Kidney (tissue), 14 donors: Measurements from ENCODE around the gene STARD4. TPM values are rescaled to one million over a fixed set of nuclear protein-coding genes. Genes with fewer than 3 reads are reported as not detected.

Experiments used
- DNase-seq, 5 donors: peaks; one replicate each; pipeline ENCODE4 v3.0.0-alpha.2; 2013 to 2020
- FAIRE-seq: peaks from 2 replicates; lab custom pipeline; 2012; peaks lifted over from hg19 to GRCh38; lab: Jason Lieb, UNC
- H3K27ac ChIP-seq, 2 donors: one replicate each; pipeline ENCODE4 v1.7.0; 2013; ENCODE audit warnings: low read depth in 2 of 2, low read length in 2 of 2, inconsistent platforms in 1 of 2
- H3K27me3 ChIP-seq: one replicate; pipeline ENCODE4 v1.7.1; 2013; ENCODE audit warnings: low read length, inconsistent platforms; ENCODE audit not compliant: control insufficient read depth, insufficient read depth
- H3K36me3 ChIP-seq, 3 donors: one replicate each; pipeline versions ENCODE4 v1.7.0 to v1.7.1; 2013; ENCODE audit warnings: low read length in 3 of 3, control low read depth in 1 of 3, inconsistent platforms in 1 of 3; ENCODE audit not compliant: insufficient read depth in 3 of 3, control insufficient read depth in 2 of 3
- H3K4me1 ChIP-seq, 3 donors: one replicate each; pipeline versions ENCODE4 v1.7.0 to v1.7.1; 2013; ENCODE audit warnings: low read length in 3 of 3, inconsistent platforms in 1 of 3, low read depth in 1 of 3; ENCODE audit not compliant: control insufficient read depth in 2 of 3, insufficient read depth in 2 of 3
- H3K4me3 ChIP-seq, 3 donors: one replicate each; pipeline versions ENCODE4 v1.7.0 to v1.8.1; 2013; ENCODE audit warnings: low read length in 3 of 3, control low read depth in 1 of 3, inconsistent platforms in 1 of 3
- H3K9ac ChIP-seq, 3 donors: one replicate each; pipeline versions ENCODE4 v1.7.0 to v1.7.1; 2013; ENCODE audit warnings: low read length in 3 of 3, control low read depth in 1 of 3, inconsistent platforms in 1 of 3
- H3K9me3 ChIP-seq, 3 donors: one replicate each; pipeline versions ENCODE4 v1.7.0 to v1.7.1; 2013; ENCODE audit warnings: low read length in 3 of 3, control low read depth in 1 of 3, inconsistent platforms in 1 of 3; ENCODE audit not compliant: control insufficient read depth in 2 of 3, insufficient read depth in 1 of 3
- intact Hi-C: fragments of 100-400 bp; cut with DNase I; formaldehyde crosslinking; loops from one replicate; pipeline ENCODE4 v1.11.1; 2022
- polyA plus RNA-seq: library from polyadenylated mRNA; stranded (reverse); fragments of 350-450 nt; fragmentation: Illumina TruSeq; extraction: RNeasy Lipid Tissue Mini Kit (QIAGEN cat#74804); gene quantifications from one replicate; pipeline ENCODE4 v1.2.3, GENCODE V29; 2014; ENCODE audit warnings: low read depth, low replicate concordance; ENCODE audit not compliant: insufficient read depth
- total RNA-seq: library from RNA; stranded (reverse); fragmentation: NEBNext Ultra II Directional; extraction: Animal tissue kit (Norgen Biotek cat#: 25700); gene quantifications from one replicate; pipeline ENCODE4 v1.2.1, GENCODE V29; 2021
- TF ChIP-seq, protein P1 (sequence below): IDR thresholded peaks from 3 replicates; pipeline ENCODE4 v1.5.1; 2012; ENCODE audit warnings: mild to moderate bottlenecking, moderate library complexity, borderline replicate concordance; ENCODE audit not compliant: insufficient read depth; ENCODE audit errors: extremely low read depth
- donor health status: control.
- donor health status: control.
- donor health status: control.
- donor health status: control.
- donor health status: control.
- donor health status: DM: yes; HTN: yes; CAD: no.
- donor health status: Normal renal cell carcinoma (clear cell type).

Gene STARD4
- total and polyA plus RNA-seq, 2 donors from 2014 or later, result 10.4 to 12.6 TPM

GRCh38 chr5:111472579-111472978, 39.8 kb downstream of the STARD4 start:
- Histone ChIP-seq H3K36me3 (no peaks in the 10 kb centered on the region), H3K27ac (no peak overlapping the region), H3K4me1 (no peaks in the 10 kb centered on the region), H3K9ac (no peak overlapping the region), H3K4me3 (no peak overlapping the region), H3K27me3 (no peaks in the 10 kb centered on the region), H3K9me3 (no peaks in the 10 kb centered on the region)
- TF ChIP-seq, protein P1, sequence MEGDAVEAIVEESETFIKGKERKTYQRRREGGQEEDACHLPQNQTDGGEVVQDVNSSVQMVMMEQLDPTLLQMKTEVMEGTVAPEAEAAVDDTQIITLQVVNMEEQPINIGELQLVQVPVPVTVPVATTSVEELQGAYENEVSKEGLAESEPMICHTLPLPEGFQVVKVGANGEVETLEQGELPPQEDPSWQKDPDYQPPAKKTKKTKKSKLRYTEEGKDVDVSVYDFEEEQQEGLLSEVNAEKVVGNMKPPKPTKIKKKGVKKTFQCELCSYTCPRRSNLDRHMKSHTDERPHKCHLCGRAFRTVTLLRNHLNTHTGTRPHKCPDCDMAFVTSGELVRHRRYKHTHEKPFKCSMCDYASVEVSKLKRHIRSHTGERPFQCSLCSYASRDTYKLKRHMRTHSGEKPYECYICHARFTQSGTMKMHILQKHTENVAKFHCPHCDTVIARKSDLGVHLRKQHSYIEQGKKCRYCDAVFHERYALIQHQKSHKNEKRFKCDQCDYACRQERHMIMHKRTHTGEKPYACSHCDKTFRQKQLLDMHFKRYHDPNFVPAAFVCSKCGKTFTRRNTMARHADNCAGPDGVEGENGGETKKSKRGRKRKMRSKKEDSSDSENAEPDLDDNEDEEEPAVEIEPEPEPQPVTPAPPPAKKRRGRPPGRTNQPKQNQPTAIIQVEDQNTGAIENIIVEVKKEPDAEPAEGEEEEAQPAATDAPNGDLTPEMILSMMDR, result no peak
- intact Hi-C loops, result no loop called here
- FAIRE-seq, result no peak
- DNase-seq, result no peak

GRCh38 chr5:111472096-111472495, 40.2 kb downstream of the STARD4 start:
- intact Hi-C loops, result no loop called here
- H3K27ac ChIP-seq, result no peak overlapping the region
- no peaks in the 10 kb centered on the region for H3K9me3 ChIP-seq
- H3K4me1 ChIP-seq, result no peaks in the 10 kb centered on the region
- FAIRE-seq, result no peak
- no peaks in the 10 kb centered on the region for H3K27me3 ChIP-seq
- no peak for DNase-seq
- TF ChIP-seq, protein P1, result no peak
- no peak overlapping the region for H3K9ac ChIP-seq
- no peak overlapping the region for H3K4me3 ChIP-seq
- H3K36me3 ChIP-seq, result no peaks in the 10 kb centered on the region

DNA sequence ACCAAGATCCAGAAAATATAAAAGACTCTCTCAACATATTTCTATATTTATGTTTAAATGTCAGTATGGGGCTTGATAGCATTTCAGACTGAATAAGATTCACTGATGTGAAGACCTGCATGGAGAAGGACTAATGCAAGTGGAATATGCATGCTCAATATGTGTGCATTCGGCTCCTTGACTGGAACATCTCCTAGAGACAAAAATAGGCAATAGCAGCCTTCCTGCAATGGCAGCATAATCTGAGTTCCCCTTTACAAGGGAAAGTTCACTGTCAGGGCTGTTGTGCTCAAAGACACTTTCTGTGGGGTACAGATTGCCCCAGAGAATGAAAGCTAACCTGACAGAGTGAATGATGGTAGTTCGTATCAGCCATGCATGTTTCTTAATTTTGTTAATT, 42.4 kb downstream of the STARD4 start:
- H3K27me3 ChIP-seq, result no peaks in the 10 kb centered on the region
- no peak overlapping the region for H3K9ac ChIP-seq
- TF ChIP-seq, protein P1, result no peak
- H3K4me1 ChIP-seq, result no peaks in the 10 kb centered on the region
- no peaks in the 10 kb centered on the region for H3K36me3 ChIP-seq
- DNase-seq (no peak), FAIRE-seq (no peak)
- no peak overlapping the region for H3K4me3 ChIP-seq
- intact Hi-C loops, result no loop called here
- H3K27ac ChIP-seq, result no peak overlapping the region
- H3K9me3 ChIP-seq, result no peaks in the 10 kb centered on the region

DNA sequence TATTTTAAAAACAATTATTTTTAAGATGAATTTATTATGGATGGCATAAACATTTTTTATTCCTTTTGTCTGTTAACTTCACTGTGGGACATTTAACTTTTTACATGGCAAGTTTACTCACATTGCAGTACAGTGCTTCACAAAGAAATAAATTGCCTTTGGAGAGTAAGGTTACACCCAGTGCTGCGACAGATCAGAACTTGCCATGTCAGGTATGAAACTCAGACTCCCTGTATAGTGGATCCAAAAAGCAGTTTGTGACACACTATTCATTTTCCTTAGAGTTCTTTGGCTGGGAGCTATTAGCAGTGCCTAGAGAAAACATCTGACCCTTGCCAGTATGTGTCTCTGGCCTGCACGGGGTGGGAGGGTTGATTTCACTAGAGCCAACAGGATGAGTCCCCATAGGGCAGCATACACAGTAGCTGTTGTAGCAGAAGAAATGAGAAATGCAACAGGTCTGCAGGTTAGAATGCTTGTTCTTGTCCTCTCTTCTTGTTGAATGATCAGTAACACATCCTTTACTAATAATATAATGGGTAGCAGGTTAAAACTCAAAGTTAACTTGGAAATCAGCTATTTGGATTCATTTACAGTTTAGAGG, 42.9 kb downstream of the STARD4 start:
- H3K4me3 ChIP-seq, result no peak overlapping the region
- intact Hi-C loops, result no loop called here
- no peak for DNase-seq
- no peaks in the 10 kb centered on the region for H3K27me3 ChIP-seq
- no peaks in the 10 kb centered on the region for H3K36me3 ChIP-seq
- no peaks in the 10 kb centered on the region for H3K9me3 ChIP-seq
- TF ChIP-seq, protein P1, result no peak
- FAIRE-seq, result no peak
- no peak overlapping the region for H3K9ac ChIP-seq
- H3K4me1 ChIP-seq, result no peaks in the 10 kb centered on the region
- H3K27ac ChIP-seq, result no peak overlapping the region
